GM19455 (cell line): ENCODE results near the gene TMEM120B.

ENCODE experiments used
- ATAC-seq: cut with Tn5 transposase; IDR thresholded peaks from one replicate; pipeline ENCODE4 v1.9.1; 2021; ENCODE audit not compliant: unreplicated experiment

TMEM120B gene

GRCh38 chr12:121770813-121771625, 58.5 kb downstream of the TMEM120B start:
- no peak for ATAC-seq

GRCh38 chr12:121773011-121773777, 60.6 kb downstream of the TMEM120B start:
- peak; percentile 64 for ATAC-seq

GRCh38 chr12:121774968-121775474, 62.5 kb downstream of the TMEM120B start:
- no peak for ATAC-seq

GRCh38 chr12:121775501-121775900, 62.9 kb downstream of the TMEM120B start:
- no peak for ATAC-seq

GRCh38 chr12:121776190-121777098, 63.9 kb downstream of the TMEM120B start:
- ATAC-seq: no peak

GRCh38 chr12:121778567-121779421, 66.2 kb downstream of the TMEM120B start:
- ATAC-seq: no peak

- no peak for ATAC-seq
These were observed 66.9 kb downstream of the TMEM120B start for GRCh38 chr12:121779422-121779895.

- no peak for ATAC-seq
These were observed 67.9 kb downstream of the TMEM120B start for GRCh38 chr12:121780429-121780828.

GRCh38 chr12:121781484-121781997, 69.0 kb downstream of the TMEM120B start:
- ATAC-seq: peak; percentile 16

- ATAC-seq: peak; percentile 49
These were observed 69.7 kb downstream of the TMEM120B start for GRCh38 chr12:121781998-121782979.

GRCh38 chr12:121783766-121784165, 71.2 kb downstream of the TMEM120B start:
- ATAC-seq: no peak

GRCh38 chr12:121784460-121784859, 71.9 kb downstream of the TMEM120B start:
- no peak for ATAC-seq

GRCh38 chr12:121786440-121786825, 73.9 kb downstream of the TMEM120B start:
- ATAC-seq: no peak

GRCh38 chr12:121787063-121788025, 74.8 kb downstream of the TMEM120B start:
- no peak for ATAC-seq

- no peak for ATAC-seq
These were observed 75.7 kb downstream of the TMEM120B start for GRCh38 chr12:121788176-121788818.

- peak; percentile 4 for ATAC-seq
These were observed 76.8 kb downstream of the TMEM120B start for GRCh38 chr12:121789233-121789781.
